ENCODE results near the gene NFATC2. TPM values are rescaled to one million over a fixed set of nuclear protein-coding genes. Genes with fewer than 3 reads are reported as not detected.

Gene NFATC2
- total RNA-seq, 1 experiment from 2014 or later, result 5.0 TPM

DNA sequence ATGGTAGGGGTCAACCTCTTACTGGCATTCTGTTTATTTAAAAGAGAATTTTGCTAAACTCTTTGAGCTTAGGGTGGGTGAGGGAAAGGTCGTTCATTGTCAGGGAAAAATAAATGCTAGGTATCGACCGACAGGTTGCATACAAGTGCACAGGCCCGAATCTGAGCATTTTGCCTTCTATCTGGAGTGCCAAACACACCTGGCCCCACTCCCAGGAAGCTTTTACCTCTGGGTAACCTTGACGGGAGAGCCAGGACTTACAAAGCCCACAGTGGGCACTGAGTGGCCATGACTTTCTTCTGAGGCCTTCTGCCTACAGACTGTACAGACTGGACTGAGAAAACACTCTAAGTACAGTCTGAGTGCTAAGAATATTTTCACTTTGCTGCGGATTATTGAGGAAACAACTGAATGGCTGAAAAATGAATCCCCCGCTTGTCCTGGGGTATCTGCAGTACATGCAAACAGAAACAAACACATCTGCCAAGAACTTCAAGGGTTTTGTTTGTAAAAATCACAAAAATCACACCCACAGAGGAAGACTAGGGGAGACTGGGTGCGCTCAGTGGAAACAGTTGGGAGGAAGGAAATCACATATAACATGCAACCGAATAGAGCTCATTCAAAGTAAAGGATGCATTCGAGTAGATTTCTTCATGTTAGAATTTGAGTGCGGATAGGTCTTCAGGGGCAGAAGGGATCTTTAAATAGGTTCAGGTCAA, 152.8 kb downstream of the NFATC2 start:
- intact Hi-C loops (cut with micrococcal nuclease), result loop anchor here (5.0 kb wide), 1 partner anchor 143 kb away; no protein-coding TSS in a partner anchor

More for the DNA sequence above, 152.8 kb downstream of the NFATC2 start:
- CTCF ChIA-PET, result interaction anchor here (1.0 to 1.4 kb wide), 3 partner anchors 205 to 402 kb away, joined by 3 to 7 read pairs (median 3); no protein-coding TSS in a partner anchor
- no peaks in the 10 kb centered on the region for H4K20me1 ChIP-seq (ENCODE audit: insufficient read depth)
- TF ChIP-seq, protein P1, sequence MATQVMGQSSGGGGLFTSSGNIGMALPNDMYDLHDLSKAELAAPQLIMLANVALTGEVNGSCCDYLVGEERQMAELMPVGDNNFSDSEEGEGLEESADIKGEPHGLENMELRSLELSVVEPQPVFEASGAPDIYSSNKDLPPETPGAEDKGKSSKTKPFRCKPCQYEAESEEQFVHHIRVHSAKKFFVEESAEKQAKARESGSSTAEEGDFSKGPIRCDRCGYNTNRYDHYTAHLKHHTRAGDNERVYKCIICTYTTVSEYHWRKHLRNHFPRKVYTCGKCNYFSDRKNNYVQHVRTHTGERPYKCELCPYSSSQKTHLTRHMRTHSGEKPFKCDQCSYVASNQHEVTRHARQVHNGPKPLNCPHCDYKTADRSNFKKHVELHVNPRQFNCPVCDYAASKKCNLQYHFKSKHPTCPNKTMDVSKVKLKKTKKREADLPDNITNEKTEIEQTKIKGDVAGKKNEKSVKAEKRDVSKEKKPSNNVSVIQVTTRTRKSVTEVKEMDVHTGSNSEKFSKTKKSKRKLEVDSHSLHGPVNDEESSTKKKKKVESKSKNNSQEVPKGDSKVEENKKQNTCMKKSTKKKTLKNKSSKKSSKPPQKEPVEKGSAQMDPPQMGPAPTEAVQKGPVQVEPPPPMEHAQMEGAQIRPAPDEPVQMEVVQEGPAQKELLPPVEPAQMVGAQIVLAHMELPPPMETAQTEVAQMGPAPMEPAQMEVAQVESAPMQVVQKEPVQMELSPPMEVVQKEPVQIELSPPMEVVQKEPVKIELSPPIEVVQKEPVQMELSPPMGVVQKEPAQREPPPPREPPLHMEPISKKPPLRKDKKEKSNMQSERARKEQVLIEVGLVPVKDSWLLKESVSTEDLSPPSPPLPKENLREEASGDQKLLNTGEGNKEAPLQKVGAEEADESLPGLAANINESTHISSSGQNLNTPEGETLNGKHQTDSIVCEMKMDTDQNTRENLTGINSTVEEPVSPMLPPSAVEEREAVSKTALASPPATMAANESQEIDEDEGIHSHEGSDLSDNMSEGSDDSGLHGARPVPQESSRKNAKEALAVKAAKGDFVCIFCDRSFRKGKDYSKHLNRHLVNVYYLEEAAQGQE (IDR thresholded peaks at IDR 0.05; ENCODE audit: low read depth), result no peak
- TF ChIP-seq RAD21 (IDR thresholded peaks at IDR 0.05; ENCODE audit: low read depth) (no peak), FOSL1 (IDR thresholded peaks at IDR 0.05; ENCODE audit: low read depth) (no peak), EZH2phosphoT487 (IDR thresholded peaks at IDR 0.05; ENCODE audit: borderline replicate concordance) (no peak), EGR1 (IDR thresholded peaks at IDR 0.05; ENCODE audit: low read depth) (no peak), EZH2 (IDR thresholded peaks at IDR 0.05) (no peak)
- no peak overlapping the region for H3K4me2 ChIP-seq (ENCODE audit: low read length)
- H3K9me3 ChIP-seq (ENCODE audit: control insufficient read depth in 1 of 2, insufficient read depth in 1 of 2, low read depth in 1 of 2, low read length in 2 of 2), result no peaks in the 10 kb centered on the region
- no peak for ATAC-seq
- H3K27ac ChIP-seq (ENCODE audit: low read depth, low read length), result no peak overlapping the region
- POLR2A ChIA-PET, result no interaction called here
- H3K79me2 ChIP-seq (ENCODE audit: insufficient read depth, low read length), result no peaks in the 10 kb centered on the region
- no TSS peak for BruUV-seq (replicated peaks)
- no peak overlapping the region for H3K4me3 ChIP-seq (replicated peaks in 1 of 2; ENCODE audit: low read depth in 1 of 2, low read length in 2 of 2)
- RAD21 ChIA-PET (ENCODE audit: low non-redundant PET in 1 of 2, low total read pairs in 2 of 2, uncharacterized antibody in 2 of 2, unreplicated experiment in 2 of 2), result no interaction called here
- H3K9ac ChIP-seq (ENCODE audit: low read length), result no peak overlapping the region
- no peaks in the 10 kb centered on the region for H3K36me3 ChIP-seq (ENCODE audit: control insufficient read depth in 1 of 2, insufficient read depth in 2 of 2, low read length in 2 of 2)
- H2AFZ ChIP-seq (ENCODE audit: low read depth, low read length, poor library complexity, severe bottlenecking), result no peak overlapping the region
- no peaks in the 10 kb centered on the region for H3K9me2 ChIP-seq (ENCODE audit: insufficient read depth)
- no peaks in the 10 kb centered on the region for H3K4me1 ChIP-seq (ENCODE audit: control insufficient read depth in 1 of 2, insufficient read depth in 2 of 2, low read length in 2 of 2)
- H3K27me3 ChIP-seq (ENCODE audit: insufficient read depth, low read length), result no peaks in the 10 kb centered on the region
- DNase-seq (ENCODE audit: low read depth, low spot score), result no peak

Data from HCT116 (cell line).